Measurements from ENCODE around the gene SCARF2.
"Not testable (repeated sequence)": the region's sequence is repeated elsewhere in the genome, so short reads cannot be mapped to it uniquely, and the experiment has no call there.

SCARF2 gene

GRCh38 chr22:20388200-20388599 is 49.4 kb downstream of the SCARF2 start:
- DNase-seq: no peak

- no peak for DNase-seq
These were observed 50.7 kb downstream of the SCARF2 start for GRCh38 chr22:20386972-20387371.

GRCh38 chr22:20386336-20386735 is 51.3 kb downstream of the SCARF2 start:
- DNase-seq: no peak

- DNase-seq: no peak
These were observed 52.8 kb downstream of the SCARF2 start for GRCh38 chr22:20384865-20385264.

- DNase-seq: no peak
These were observed 53.5 kb downstream of the SCARF2 start for GRCh38 chr22:20384171-20384570.

- no peak for DNase-seq
These were observed 54.1 kb downstream of the SCARF2 start for GRCh38 chr22:20383538-20383937.

- no peak for DNase-seq
These were observed 57.1 kb downstream of the SCARF2 start for GRCh38 chr22:20380486-20380885.

GRCh38 chr22:20378684-20379083 is 58.9 kb downstream of the SCARF2 start:
- not testable (repeated sequence) for DNase-seq

- DNase-seq: no peak
These were observed 59.5 kb downstream of the SCARF2 start for GRCh38 chr22:20378110-20378509.

- not testable (repeated sequence) for DNase-seq
These were observed 60.6 kb downstream of the SCARF2 start for GRCh38 chr22:20376983-20377382.

GRCh38 chr22:20376281-20376680 is 61.3 kb downstream of the SCARF2 start:
- not testable (repeated sequence) for DNase-seq
